K562 (cell line): ENCODE measurements around the gene TP63.

Source experiments
- EP300 ChIP-seq: IDR thresholded peaks from 2 replicates; pipeline ENCODE4 v1.6.1; 2012; ENCODE audit warnings: low read length, improper control_type of control experiment
- ETS2 ChIP-seq: IDR thresholded peaks from 2 replicates; pipeline ENCODE4 v1.6.1; 2016; ENCODE audit warnings: borderline replicate concordance, missing genetic modification characterization, mild to moderate bottlenecking, moderate library complexity, missing compliant biosample characterization; ENCODE audit not compliant: poor library complexity, severe bottlenecking
- FOXO4 ChIP-seq: fragments of 450-650 bp; formaldehyde crosslinking; IDR thresholded peaks from 2 replicates; pipeline ENCODE4 v1.4.0; 2020; ENCODE audit warnings: mild to moderate bottlenecking, moderate library complexity
- JUND ChIP-seq, 2 experiments: IDR thresholded peaks; 2 replicates in 1 of 2; 3 replicates in 1 of 2; pipeline ENCODE4 v1.6.1; 2011; ENCODE audit warnings: borderline replicate concordance in 2 of 2, low read depth in 2 of 2, low read length in 2 of 2, improper control_type of control experiment in 1 of 2, missing biosample characterization in 1 of 2, missing genetic modification characterization in 1 of 2, missing genetic modification reagents in 1 of 2
- POLR2A ChIP-seq: fragments of 450-650 bp; conservative IDR thresholded peaks from 2 replicates; pipeline ENCODE4 v1.6.1; 2016
- RAD21 ChIP-seq, 2 experiments: fragments of 250-450 bp in 1 of 2; fragments of 450-650 bp in 1 of 2; sonication (Bioruptor Pico) in 1 of 2; formaldehyde crosslinking in 1 of 2; IDR thresholded peaks in 1 of 2; conservative IDR thresholded peaks in 1 of 2; 2 replicates each; pipeline versions ENCODE4 v1.4.0 to v1.8.0; 2020 to 2022; ENCODE audit warnings: mild to moderate bottlenecking in 2 of 2, moderate library complexity in 1 of 2
- TFAP4 ChIP-seq: sonication (generic); formaldehyde crosslinking; IDR thresholded peaks from 2 replicates; pipeline ENCODE4 v1.8.0; 2022; ENCODE audit warnings: missing genetic modification reagents, mild to moderate bottlenecking, moderate library complexity, borderline replicate concordance
- ZHX1 ChIP-seq: fragments of 150-350 bp; conservative IDR thresholded peaks from 2 replicates; pipeline ENCODE4 v1.6.1; 2014; ENCODE audit warnings: low read length
- ZNF175 ChIP-seq: fragments of 200-800 bp; sonication (Bioruptor generic); IDR thresholded peaks from 2 replicates; pipeline ENCODE4 v1.6.1; 2016; ENCODE audit warnings: low read depth, mild to moderate bottlenecking, missing genetic modification characterization, missing compliant biosample characterization

- TF ChIP-seq ZHX1 (no peak), FOXO4 (CRISPR knock-in tag) (no peak), ETS2 (no peak), EP300 (no peak), TFAP4 (no peak), JUND (IDR thresholded peaks at IDR 0.05; ENCODE audit: borderline replicate concordance, low read depth, low read length) (no peak), JUND (tag; IDR thresholded peaks at IDR 0.05; ENCODE audit: borderline replicate concordance, low read depth, low read length) (no peak), ZNF175 (CRISPR knock-in tag) (no peak), POLR2A (no peak), RAD21 (CRISPR knock-in tag; conservative IDR thresholded peaks at IDR 0.05 in 1 of 2, IDR thresholded peaks at IDR 0.05 in 1 of 2) (no peak)
These were observed 310.5 kb downstream of the TP63 start for GRCh38 chr3:189941679-189942078.
